Measurements from ENCODE around the gene DDX5. TPM values are rescaled to one million over a fixed set of nuclear protein-coding genes. Genes with fewer than 3 reads are reported as not detected.

The DDX5 gene
- total RNA-seq, 1 experiment from 2014 or later: 798 TPM

DNA sequence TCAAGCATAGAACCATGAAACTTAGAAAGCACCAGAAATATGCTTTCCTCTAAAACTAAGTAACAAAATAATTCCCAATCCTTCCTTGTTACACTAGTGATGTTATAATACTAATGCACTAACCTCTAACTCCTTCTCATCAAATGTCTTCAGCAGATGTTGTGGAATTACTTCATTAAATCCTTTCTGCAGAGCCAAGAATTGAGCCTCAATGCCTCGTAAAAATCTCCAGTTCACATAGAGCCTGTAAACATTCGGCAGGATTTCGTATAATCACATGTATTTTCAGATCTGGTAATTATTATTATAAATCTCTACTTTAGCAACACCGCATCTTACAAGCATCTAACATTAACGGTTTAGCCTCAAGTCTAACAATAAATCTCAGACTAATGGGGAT lies 45.4 kb upstream of the DDX5 start (continued):
- no peak for TF ChIP-seq TCF7L2 (IDR thresholded peaks at IDR 0.05; ENCODE audit: borderline replicate concordance, extremely low read depth, insufficient read depth, insufficient read length)
- TF ChIP-seq POLR2AphosphoS5 (IDR thresholded peaks at IDR 0.05; ENCODE audit: low read depth, low read length): no peak
- TF ChIP-seq RAD21 (IDR thresholded peaks at IDR 0.05; ENCODE audit: low read depth): no peak
- TF ChIP-seq CBX3 (IDR thresholded peaks at IDR 0.05; ENCODE audit: low read depth): no peak
- TF ChIP-seq, protein P1, sequence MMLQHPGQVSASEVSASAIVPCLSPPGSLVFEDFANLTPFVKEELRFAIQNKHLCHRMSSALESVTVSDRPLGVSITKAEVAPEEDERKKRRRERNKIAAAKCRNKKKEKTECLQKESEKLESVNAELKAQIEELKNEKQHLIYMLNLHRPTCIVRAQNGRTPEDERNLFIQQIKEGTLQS (IDR thresholded peaks at IDR 0.05): no peak

DNA sequence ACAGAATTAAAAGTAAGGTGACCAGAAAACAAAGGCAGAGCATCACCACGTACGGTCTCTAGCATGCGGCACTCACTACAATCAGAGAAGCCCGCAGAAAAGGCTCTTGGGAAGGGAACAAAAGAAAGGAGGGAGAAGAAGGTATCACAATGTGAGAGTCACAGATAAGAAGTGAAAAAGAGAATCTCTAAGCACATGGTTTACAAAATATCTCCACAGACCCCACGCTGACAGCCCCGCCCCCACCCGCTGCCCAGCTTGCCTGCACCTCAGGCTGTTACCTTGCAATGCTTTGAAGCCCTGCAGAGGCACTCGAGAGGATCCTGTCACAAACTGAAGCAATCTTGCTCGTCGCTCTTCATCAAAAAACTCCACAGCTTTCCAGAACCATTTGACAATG lies 41.2 kb upstream of the DDX5 start:
- POLR2A ChIA-PET: no interaction called here
- no peak for ATAC-seq
- H3K36me3 ChIP-seq (ENCODE audit: control insufficient read depth in 1 of 2, insufficient read depth in 2 of 2, low read length in 2 of 2): peaks cover 74 to 85% of the 10 kb centered on the region in 2 experiments
- CTCF ChIA-PET: interaction anchor here (1.0 kb wide), 1 partner anchor 14 kb away, joined by 3 read pairs; no protein-coding TSS in a partner anchor
- H3K79me2 ChIP-seq (ENCODE audit: insufficient read depth, low read length): peaks cover 46% of the 10 kb centered on the region
- RAD21 ChIA-PET (ENCODE audit: low non-redundant PET in 1 of 2, low total read pairs in 2 of 2, uncharacterized antibody in 2 of 2, unreplicated experiment in 2 of 2): no interaction called here
- H3K9ac ChIP-seq (ENCODE audit: low read length): no peak overlapping the region
- TF ChIP-seq POLR2AphosphoS5 (IDR thresholded peaks at IDR 0.05; ENCODE audit: low read depth, low read length): peak; percentile 26; the same call in 1 of the 2 replicates
- TF ChIP-seq, protein P1 (IDR thresholded peaks at IDR 0.05): no peak
- no peak overlapping the region for H3K4me3 ChIP-seq (replicated peaks in 1 of 2; ENCODE audit: low read depth in 1 of 2, low read length in 2 of 2)
- H3K9me3 ChIP-seq (ENCODE audit: control insufficient read depth in 1 of 2, insufficient read depth in 1 of 2, low read depth in 1 of 2, low read length in 2 of 2): no peaks in the 10 kb centered on the region
- H3K27me3 ChIP-seq (ENCODE audit: insufficient read depth, low read length): no peaks in the 10 kb centered on the region
- intact Hi-C loops (cut with micrococcal nuclease): no loop called here
- BruUV-seq (replicated peaks): no TSS peak
- peaks cover 14% of the 10 kb centered on the region; the same call in 1 of the 2 replicates for H4K20me1 ChIP-seq (ENCODE audit: insufficient read depth)
- no peaks in the 10 kb centered on the region for H3K9me2 ChIP-seq (ENCODE audit: insufficient read depth)
- no peak overlapping the region for H2AFZ ChIP-seq (ENCODE audit: low read depth, low read length, poor library complexity, severe bottlenecking)
- H3K27ac ChIP-seq (ENCODE audit: low read depth, low read length): no peak overlapping the region
- no peak for DNase-seq (ENCODE audit: low read depth, low spot score)
- H3K4me2 ChIP-seq (ENCODE audit: low read length): no peak overlapping the region
- no peaks in the 10 kb centered on the region for H3K4me1 ChIP-seq (ENCODE audit: control insufficient read depth in 1 of 2, insufficient read depth in 2 of 2, low read length in 2 of 2)

DNA sequence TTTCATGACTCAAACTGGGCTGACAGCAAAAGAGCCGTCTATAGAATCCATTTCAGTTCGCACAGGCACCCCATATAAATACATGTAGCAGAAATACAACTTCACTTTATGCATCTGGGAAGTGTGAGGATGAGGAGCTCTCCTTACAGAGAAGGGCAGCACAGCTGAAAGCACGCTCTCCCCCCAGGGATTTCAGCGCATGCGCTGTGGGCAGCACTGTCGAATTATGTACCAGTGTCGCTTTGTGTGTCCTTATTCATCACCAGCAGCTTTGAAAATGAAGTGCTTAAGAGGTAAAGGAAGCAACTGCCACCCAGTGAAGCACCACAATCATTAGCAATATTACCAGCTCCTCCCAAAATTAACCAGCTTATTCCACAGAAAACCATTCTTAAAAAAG lies 40.6 kb upstream of the DDX5 start:
- Histone ChIP-seq H3K27ac (ENCODE audit: low read depth, low read length) (no peak overlapping the region), H4K20me1 (ENCODE audit: insufficient read depth) (peaks cover 14% of the 10 kb centered on the region; the same call in 1 of the 2 replicates), H2AFZ (ENCODE audit: low read depth, low read length, poor library complexity, severe bottlenecking) (no peak overlapping the region), H3K4me3 (replicated peaks in 1 of 2; ENCODE audit: low read depth in 1 of 2, low read length in 2 of 2) (no peak overlapping the region), H3K9me2 (ENCODE audit: insufficient read depth) (no peaks in the 10 kb centered on the region), H3K36me3 (ENCODE audit: control insufficient read depth in 1 of 2, insufficient read depth in 2 of 2, low read length in 2 of 2) (peaks cover 75 to 85% of the 10 kb centered on the region in 2 experiments), H3K4me1 (ENCODE audit: control insufficient read depth in 1 of 2, insufficient read depth in 2 of 2, low read length in 2 of 2) (no peaks in the 10 kb centered on the region), H3K9ac (ENCODE audit: low read length) (no peak overlapping the region), H3K79me2 (ENCODE audit: insufficient read depth, low read length) (peaks cover 41% of the 10 kb centered on the region), H3K9me3 (ENCODE audit: control insufficient read depth in 1 of 2, insufficient read depth in 1 of 2, low read depth in 1 of 2, low read length in 2 of 2) (no peaks in the 10 kb centered on the region), H3K27me3 (ENCODE audit: insufficient read depth, low read length) (no peaks in the 10 kb centered on the region), H3K4me2 (ENCODE audit: low read length) (no peak overlapping the region)
- ChIA-PET POLR2A (no interaction called here), CTCF (interaction anchor here (1.4 kb wide), 1 partner anchor 126 kb away, joined by 4 read pairs; no protein-coding TSS in a partner anchor), RAD21 (ENCODE audit: low non-redundant PET in 1 of 2, low total read pairs in 2 of 2, uncharacterized antibody in 2 of 2, unreplicated experiment in 2 of 2) (no interaction called here)
- no peak for ATAC-seq
- intact Hi-C loops (cut with micrococcal nuclease): no loop called here
- no TSS peak for BruUV-seq (replicated peaks)
- no peak for TF ChIP-seq SIN3A (IDR thresholded peaks at IDR 0.05; ENCODE audit: low read depth)
- TF ChIP-seq, protein P2, sequence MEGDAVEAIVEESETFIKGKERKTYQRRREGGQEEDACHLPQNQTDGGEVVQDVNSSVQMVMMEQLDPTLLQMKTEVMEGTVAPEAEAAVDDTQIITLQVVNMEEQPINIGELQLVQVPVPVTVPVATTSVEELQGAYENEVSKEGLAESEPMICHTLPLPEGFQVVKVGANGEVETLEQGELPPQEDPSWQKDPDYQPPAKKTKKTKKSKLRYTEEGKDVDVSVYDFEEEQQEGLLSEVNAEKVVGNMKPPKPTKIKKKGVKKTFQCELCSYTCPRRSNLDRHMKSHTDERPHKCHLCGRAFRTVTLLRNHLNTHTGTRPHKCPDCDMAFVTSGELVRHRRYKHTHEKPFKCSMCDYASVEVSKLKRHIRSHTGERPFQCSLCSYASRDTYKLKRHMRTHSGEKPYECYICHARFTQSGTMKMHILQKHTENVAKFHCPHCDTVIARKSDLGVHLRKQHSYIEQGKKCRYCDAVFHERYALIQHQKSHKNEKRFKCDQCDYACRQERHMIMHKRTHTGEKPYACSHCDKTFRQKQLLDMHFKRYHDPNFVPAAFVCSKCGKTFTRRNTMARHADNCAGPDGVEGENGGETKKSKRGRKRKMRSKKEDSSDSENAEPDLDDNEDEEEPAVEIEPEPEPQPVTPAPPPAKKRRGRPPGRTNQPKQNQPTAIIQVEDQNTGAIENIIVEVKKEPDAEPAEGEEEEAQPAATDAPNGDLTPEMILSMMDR (IDR thresholded peaks at IDR 0.05 in 2 of 3, conservative IDR thresholded peaks at IDR 0.05 in 1 of 3; ENCODE audit: borderline replicate concordance in 1 of 3, insufficient read depth in 1 of 3, low read depth in 2 of 3, low read length in 2 of 3): no peak
- TF ChIP-seq, protein P3, sequence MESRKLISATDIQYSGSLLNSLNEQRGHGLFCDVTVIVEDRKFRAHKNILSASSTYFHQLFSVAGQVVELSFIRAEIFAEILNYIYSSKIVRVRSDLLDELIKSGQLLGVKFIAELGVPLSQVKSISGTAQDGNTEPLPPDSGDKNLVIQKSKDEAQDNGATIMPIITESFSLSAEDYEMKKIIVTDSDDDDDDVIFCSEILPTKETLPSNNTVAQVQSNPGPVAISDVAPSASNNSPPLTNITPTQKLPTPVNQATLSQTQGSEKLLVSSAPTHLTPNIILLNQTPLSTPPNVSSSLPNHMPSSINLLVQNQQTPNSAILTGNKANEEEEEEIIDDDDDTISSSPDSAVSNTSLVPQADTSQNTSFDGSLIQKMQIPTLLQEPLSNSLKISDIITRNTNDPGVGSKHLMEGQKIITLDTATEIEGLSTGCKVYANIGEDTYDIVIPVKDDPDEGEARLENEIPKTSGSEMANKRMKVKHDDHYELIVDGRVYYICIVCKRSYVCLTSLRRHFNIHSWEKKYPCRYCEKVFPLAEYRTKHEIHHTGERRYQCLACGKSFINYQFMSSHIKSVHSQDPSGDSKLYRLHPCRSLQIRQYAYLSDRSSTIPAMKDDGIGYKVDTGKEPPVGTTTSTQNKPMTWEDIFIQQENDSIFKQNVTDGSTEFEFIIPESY (IDR thresholded peaks at IDR 0.05; ENCODE audit: extremely low read depth, insufficient replicate concordance, low read length): no peak
- no peak for TF ChIP-seq ZNF274 (IDR thresholded peaks at IDR 0.05; ENCODE audit: low read depth, low read length)
- no peak for TF ChIP-seq EGR1 (IDR thresholded peaks at IDR 0.05; ENCODE audit: low read depth)
- TF ChIP-seq FOSL1 (IDR thresholded peaks at IDR 0.05; ENCODE audit: low read depth): no peak
- TF ChIP-seq ELF1 (IDR thresholded peaks at IDR 0.05; ENCODE audit: borderline replicate concordance, low read depth): no peak
- no peak for DNase-seq (ENCODE audit: low read depth, low spot score)
